ENCODE data around the gene TMBIM6. TPM values are rescaled to one million over a fixed set of nuclear protein-coding genes. Genes with fewer than 3 reads are reported as not detected.

The TMBIM6 gene
- total RNA-seq, 1 donor from 2014 or later = 571 TPM

GRCh38 chr12:49790741-49791555 lies 49.6 kb downstream of the TMBIM6 start:
- Mint-ChIP-seq H3K36me3 (ENCODE audit: low read depth, unreplicated experiment) (peaks cover 28% of the 10 kb centered on the region), H3K9me3 (ENCODE audit: unreplicated experiment) (no peaks in the 10 kb centered on the region), H3K4me3 (ENCODE audit: unreplicated experiment) (no peak overlapping the region), H3K4me1 (ENCODE audit: unreplicated experiment) (peaks cover 15% of the 10 kb centered on the region), H3K27me3 (ENCODE audit: unreplicated experiment) (peaks cover 10% of the 10 kb centered on the region), H3K27ac (ENCODE audit: unreplicated experiment) (peak overlapping the region; percentile 20)
- no peak for DNase-seq (ENCODE audit: low spot score)
- no peak for TF ChIP-seq CTCF (IDR thresholded peaks at IDR 0.05; ENCODE audit: unreplicated experiment)

- Mint-ChIP-seq H3K4me1 (ENCODE audit: unreplicated experiment) (peaks cover 15% of the 10 kb centered on the region), H3K27ac (ENCODE audit: unreplicated experiment) (no peak overlapping the region)
Observed at GRCh38 chr12:49791700-49792099, 50.3 kb downstream of the TMBIM6 start.

GRCh38 chr12:49792181-49792970 lies 51.0 kb downstream of the TMBIM6 start:
- no peak for DNase-seq (ENCODE audit: low spot score)
- Mint-ChIP-seq H3K4me3 (ENCODE audit: unreplicated experiment) (no peak overlapping the region), H3K27ac (ENCODE audit: unreplicated experiment) (no peak overlapping the region)

More at GRCh38 chr12:49791700-49792099, 50.3 kb downstream of the TMBIM6 start:
- peaks cover 10% of the 10 kb centered on the region for H3K27me3 Mint-ChIP-seq (ENCODE audit: unreplicated experiment)
- no peaks in the 10 kb centered on the region for H3K9me3 Mint-ChIP-seq (ENCODE audit: unreplicated experiment)
- no peak overlapping the region for H3K4me3 Mint-ChIP-seq (ENCODE audit: unreplicated experiment)
- DNase-seq (ENCODE audit: low spot score) = no peak
- no peak for TF ChIP-seq CTCF (IDR thresholded peaks at IDR 0.05; ENCODE audit: unreplicated experiment)
- H3K36me3 Mint-ChIP-seq (ENCODE audit: low read depth, unreplicated experiment) = peaks cover 28% of the 10 kb centered on the region

GRCh38 chr12:49792976-49793580 lies 51.7 kb downstream of the TMBIM6 start:
- peaks cover 22% of the 10 kb centered on the region for H3K36me3 Mint-ChIP-seq (ENCODE audit: low read depth, unreplicated experiment)
- TF ChIP-seq CTCF (IDR thresholded peaks at IDR 0.05; ENCODE audit: unreplicated experiment) = no peak
- DNase-seq (ENCODE audit: low spot score) = no peak
- H3K4me3 Mint-ChIP-seq (ENCODE audit: unreplicated experiment) = no peak overlapping the region
- H3K27me3 Mint-ChIP-seq (ENCODE audit: unreplicated experiment) = peaks cover 10% of the 10 kb centered on the region
- H3K27ac Mint-ChIP-seq (ENCODE audit: unreplicated experiment) = no peak overlapping the region
- peaks cover 15% of the 10 kb centered on the region for H3K4me1 Mint-ChIP-seq (ENCODE audit: unreplicated experiment)
- H3K9me3 Mint-ChIP-seq (ENCODE audit: unreplicated experiment) = no peaks in the 10 kb centered on the region

More at GRCh38 chr12:49792181-49792970, 51.0 kb downstream of the TMBIM6 start:
- peaks cover 10% of the 10 kb centered on the region for H3K27me3 Mint-ChIP-seq (ENCODE audit: unreplicated experiment)
- TF ChIP-seq CTCF (IDR thresholded peaks at IDR 0.05; ENCODE audit: unreplicated experiment) = no peak
- no peaks in the 10 kb centered on the region for H3K9me3 Mint-ChIP-seq (ENCODE audit: unreplicated experiment)
- H3K36me3 Mint-ChIP-seq (ENCODE audit: low read depth, unreplicated experiment) = peaks cover 27% of the 10 kb centered on the region
- H3K4me1 Mint-ChIP-seq (ENCODE audit: unreplicated experiment) = peaks cover 15% of the 10 kb centered on the region

Data from endothelial cell (in vitro differentiated cells).